ENCODE data around the gene KIDINS220.

The KIDINS220 gene

GRCh38 chr2:8819194-8819593 is 18.2 kb downstream of the KIDINS220 start:
- no peak overlapping the region for H3K4me3 ChIP-seq (ENCODE audit: low read depth, low read length)
- no peak for DNase-seq (ENCODE audit: low read depth)

GRCh38 chr2:8817221-8817620 is 20.2 kb downstream of the KIDINS220 start:
- H3K4me3 ChIP-seq (ENCODE audit: low read depth, low read length), result no peak overlapping the region
- DNase-seq (ENCODE audit: low read depth), result no peak

- H3K4me3 ChIP-seq (ENCODE audit: low read depth, low read length), result no peak overlapping the region
- no peak for DNase-seq (ENCODE audit: low read depth)
Observed at GRCh38 chr2:8806885-8807704, 30.3 kb downstream of the KIDINS220 start.

- no peak for DNase-seq (ENCODE audit: low read depth)
- H3K4me3 ChIP-seq (ENCODE audit: low read depth, low read length), result no peak overlapping the region
Observed at GRCh38 chr2:8805278-8806210, 31.9 kb downstream of the KIDINS220 start.

GRCh38 chr2:8803658-8804379 is 33.6 kb downstream of the KIDINS220 start:
- no peak overlapping the region for H3K4me3 ChIP-seq (ENCODE audit: low read depth, low read length)
- peak; percentile 77 for DNase-seq (ENCODE audit: low read depth)

- no peak for DNase-seq (ENCODE audit: low read depth)
- H3K4me3 ChIP-seq (ENCODE audit: low read depth, low read length), result no peak overlapping the region
Observed at GRCh38 chr2:8802741-8803140, 34.7 kb downstream of the KIDINS220 start.

- no peak for DNase-seq (ENCODE audit: low read depth)
- no peak overlapping the region for H3K4me3 ChIP-seq (ENCODE audit: low read depth, low read length)
Observed at GRCh38 chr2:8800821-8801220, 36.6 kb downstream of the KIDINS220 start.

GRCh38 chr2:8800218-8800617 is 37.2 kb downstream of the KIDINS220 start:
- no peak for DNase-seq (ENCODE audit: low read depth)
- H3K4me3 ChIP-seq (ENCODE audit: low read depth, low read length), result no peak overlapping the region

- DNase-seq (ENCODE audit: low read depth), result no peak
- H3K4me3 ChIP-seq (ENCODE audit: low read depth, low read length), result no peak overlapping the region
Observed at GRCh38 chr2:8799004-8799403, 38.4 kb downstream of the KIDINS220 start.

- no peak overlapping the region for H3K4me3 ChIP-seq (ENCODE audit: low read depth, low read length)
- no peak for DNase-seq (ENCODE audit: low read depth)
Observed at GRCh38 chr2:8798393-8798792, 39.0 kb downstream of the KIDINS220 start.

- DNase-seq (ENCODE audit: low read depth), result no peak
Observed at GRCh38 chr2:8797682-8798081, 39.7 kb downstream of the KIDINS220 start.

GRCh38 chr2:8796878-8797550 is 40.4 kb downstream of the KIDINS220 start:
- H3K4me3 ChIP-seq (ENCODE audit: low read depth, low read length), result no peak overlapping the region
- DNase-seq (ENCODE audit: low read depth), result no peak

More at GRCh38 chr2:8797682-8798081, 39.7 kb downstream of the KIDINS220 start:
- H3K4me3 ChIP-seq (ENCODE audit: low read depth, low read length), result no peak overlapping the region

- no peak overlapping the region for H3K4me3 ChIP-seq (ENCODE audit: low read depth, low read length)
- no peak for DNase-seq (ENCODE audit: low read depth)
Observed at GRCh38 chr2:8796315-8796848, 41.0 kb downstream of the KIDINS220 start.

- DNase-seq (ENCODE audit: low read depth), result peak; percentile 81
Observed at GRCh38 chr2:8794923-8795825, 42.2 kb downstream of the KIDINS220 start.

GRCh38 chr2:8790739-8791162 is 46.7 kb downstream of the KIDINS220 start:
- DNase-seq (ENCODE audit: low read depth), result no peak
- H3K4me3 ChIP-seq (ENCODE audit: low read depth, low read length), result no peak overlapping the region

More at GRCh38 chr2:8794923-8795825, 42.2 kb downstream of the KIDINS220 start:
- no peak overlapping the region for H3K4me3 ChIP-seq (ENCODE audit: low read depth, low read length)

- no peak overlapping the region for H3K4me3 ChIP-seq (ENCODE audit: low read depth, low read length)
- no peak for DNase-seq (ENCODE audit: low read depth)
Observed at GRCh38 chr2:8786463-8786862, 51.0 kb downstream of the KIDINS220 start.

- DNase-seq (ENCODE audit: low read depth), result no peak
- H3K4me3 ChIP-seq (ENCODE audit: low read depth, low read length), result no peak overlapping the region
Observed at GRCh38 chr2:8779795-8780671, 57.4 kb downstream of the KIDINS220 start.
